GM23338 (cell line): Measurements from ENCODE around the gene RPL34. TPM values are rescaled to one million over a fixed set of nuclear protein-coding genes. Genes with fewer than 3 reads are reported as not detected.

Experiments
- ATAC-seq: fragments of 200-7000 bp; cut with Tn5 transposase; 3 replicates; pipeline ENCODE4 v1.9.1; 2020
- DNase-seq: peaks from one replicate; pipeline ENCODE4 v3.0.0-alpha.2; 2015; ENCODE audit warnings: low spot score
- H2AFZ ChIP-seq: fragments of 200-600 bp; sonication (generic); 2 replicates; pipeline ENCODE4 v1.8.0; 2016; ENCODE audit warnings: antibody characterized with exemption, mild to moderate bottlenecking, moderate library complexity
- H3F3A ChIP-seq: fragments of 200-600 bp; sonication (generic); replicated peaks from 2 replicates; pipeline ENCODE4 v1.8.0; 2017; ENCODE audit warnings: antibody characterized with exemption, mixed run types, low read depth
- H3K27ac ChIP-seq: fragments of 200-600 bp; sonication (generic); 2 replicates; pipeline ENCODE4 v1.6.1; 2016; ENCODE audit warnings: low read depth
- H3K27me3 ChIP-seq: fragments of 200-600 bp; sonication (generic); 2 replicates; pipeline ENCODE4 v1.8.0; 2016; ENCODE audit warnings: mild to moderate bottlenecking, mixed run types, moderate library complexity; ENCODE audit not compliant: insufficient read depth
- H3K36me3 ChIP-seq: fragments of 200-600 bp; sonication (generic); 2 replicates; pipeline ENCODE4 v1.8.0; 2016; ENCODE audit warnings: mild to moderate bottlenecking; ENCODE audit not compliant: insufficient read depth
- H3K4me1 ChIP-seq: fragments of 200-600 bp; sonication (generic); 2 replicates; pipeline ENCODE4 v1.8.0; 2016; ENCODE audit warnings: mild to moderate bottlenecking, moderate library complexity; ENCODE audit not compliant: insufficient read depth
- H3K4me2 ChIP-seq: fragments of 200-600 bp; sonication (generic); 2 replicates; pipeline ENCODE4 v1.7.1; 2017; ENCODE audit warnings: mixed run types
- H3K4me3 ChIP-seq: fragments of 200-600 bp; sonication (generic); 2 replicates; pipeline ENCODE4 v1.6.1; 2016; ENCODE audit warnings: mixed run types
- H3K79me2 ChIP-seq: fragments of 200-600 bp; sonication (generic); replicated peaks from 2 replicates; pipeline ENCODE4 v1.8.0; 2017; ENCODE audit warnings: mild to moderate bottlenecking; ENCODE audit not compliant: insufficient read depth
- H3K9me2 ChIP-seq: fragments of 200-600 bp; sonication (generic); 2 replicates; pipeline ENCODE4 v1.8.0; 2017; ENCODE audit not compliant: insufficient read depth
- H4K20me1 ChIP-seq: fragments of 200-600 bp; sonication (generic); replicated peaks from 2 replicates; pipeline ENCODE4 v1.8.0; 2017; ENCODE audit warnings: mild to moderate bottlenecking; ENCODE audit not compliant: insufficient read depth
- H3K27ac Mint-ChIP-seq: 2 replicates; pipeline ENCODE4 v1.8.0; 2020; ENCODE audit warnings: inconsistent platforms, mild to moderate bottlenecking, moderate library complexity, mixed read lengths
- H3K27me3 Mint-ChIP-seq: 3 replicates; pipeline ENCODE4 v1.8.0; 2022; ENCODE audit warnings: low read depth, mild to moderate bottlenecking, moderate library complexity, mixed read lengths, inconsistent platforms; ENCODE audit not compliant: insufficient read depth, poor library complexity
- H3K36me3 Mint-ChIP-seq: 3 replicates; pipeline ENCODE4 v1.8.0; 2021; ENCODE audit warnings: low read depth, mild to moderate bottlenecking, inconsistent platforms, moderate library complexity, mixed read lengths
- H3K4me1 Mint-ChIP-seq: 3 replicates; pipeline ENCODE4 v1.8.0; 2020; ENCODE audit warnings: mild to moderate bottlenecking, inconsistent platforms, mixed read lengths
- H3K4me3 Mint-ChIP-seq: 3 replicates; pipeline ENCODE4 v1.8.0; 2021; ENCODE audit warnings: moderate library complexity, mild to moderate bottlenecking, inconsistent platforms, mixed read lengths
- H3K9me3 Mint-ChIP-seq: 3 replicates; pipeline ENCODE4 v1.8.0; 2020; ENCODE audit warnings: moderate library complexity, mild to moderate bottlenecking, inconsistent platforms, mixed read lengths
- CTCF ChIP-seq, 2 experiments: fragments of 200-600 bp in 1 of 2; sonication (generic) in 1 of 2; conservative IDR thresholded peaks; 2 replicates each; pipeline versions ENCODE4 v1.5.1 to v1.6.1; 2016 to 2017; ENCODE audit warnings: antibody characterized with exemption in 2 of 2, low read depth in 2 of 2, mild to moderate bottlenecking in 2 of 2, moderate library complexity in 1 of 2
- EZH2phosphoT487 ChIP-seq: fragments of 200-600 bp; sonication (generic); IDR thresholded peaks from one replicate; pipeline ENCODE4 v1.8.1; 2018; ENCODE audit warnings: antibody characterized with exemption; ENCODE audit not compliant: unreplicated experiment
- POLR2AphosphoS5 ChIP-seq: IDR thresholded peaks from 2 replicates; pipeline ENCODE4 v1.6.1; 2016; ENCODE audit warnings: antibody characterized with exemption, low read depth
- REST ChIP-seq: IDR thresholded peaks from one replicate; pipeline ENCODE4 v1.6.1; 2018; ENCODE audit warnings: antibody characterized with exemption; ENCODE audit not compliant: unreplicated experiment
- STAT1 ChIP-seq: IDR thresholded peaks from one replicate; pipeline ENCODE4 v1.6.1; 2016; ENCODE audit warnings: antibody characterized with exemption; ENCODE audit not compliant: unreplicated experiment
- ZNF331 ChIP-seq: fragments of 250-450 bp; sonication (Bioruptor Pico); IDR thresholded peaks from 2 replicates; pipeline ENCODE4 v1.5.0; 2020; ENCODE audit warnings: low read depth, mild to moderate bottlenecking, moderate library complexity
- polyA plus RNA-seq: library from polyadenylated mRNA; unstranded; fragments of >200 nt; fragmentation: Nextera tagmentation; extraction: Ambion mirVana; gene quantifications from 2 replicates; pipeline ENCODE4 v1.2.1, GENCODE V29; 2016
- total RNA-seq: library from RNA; depleted of rRNA; stranded (reverse); fragments of >200 nt; shearing (Covaris generic); gene quantifications from 2 replicates; pipeline ENCODE4 v1.2.3, GENCODE V29; 2014

Gene RPL34
- total and polyA plus RNA-seq, 2 experiments from 2014 or later: 785 to 2,566 TPM

DNA sequence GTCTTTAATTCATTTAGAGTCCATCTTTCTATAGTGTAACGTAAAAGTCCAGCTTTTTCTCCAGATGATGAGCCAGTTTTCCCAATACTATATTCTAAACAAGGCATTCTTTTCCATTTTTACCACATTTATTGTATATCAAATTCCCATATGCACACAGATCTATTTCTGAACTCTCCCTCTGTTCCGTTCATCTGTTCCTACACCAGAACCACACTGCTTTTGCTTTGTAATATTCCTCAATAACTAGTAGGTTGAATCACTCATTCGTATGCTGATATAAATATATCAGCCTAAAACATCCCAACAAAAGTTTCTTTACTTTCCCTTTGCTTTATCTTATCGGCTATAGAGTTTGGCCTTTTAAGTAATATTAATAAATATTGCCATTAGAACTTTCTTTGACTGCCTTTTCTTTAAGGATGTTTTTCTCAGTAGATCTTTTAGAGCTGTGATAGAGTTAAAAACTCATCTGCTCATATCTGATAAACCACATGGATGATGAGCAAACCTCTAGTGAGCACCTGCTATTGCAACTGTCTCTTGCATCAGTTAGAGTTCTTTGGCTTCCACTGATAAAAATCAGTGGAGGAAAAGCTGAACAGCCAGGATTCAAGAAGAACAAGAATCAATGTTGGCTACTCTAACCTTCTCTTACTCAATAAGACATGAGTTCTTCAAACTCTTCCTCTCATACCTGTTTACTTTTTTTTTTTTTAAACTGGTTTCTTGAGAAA, 13.1 kb upstream of the RPL34 start:
- H3F3A ChIP-seq: no peaks in the 10 kb centered on the region
- H3K4me2 ChIP-seq: no peak overlapping the region
- no peaks in the 10 kb centered on the region for H3K36me3 ChIP-seq
- H4K20me1 ChIP-seq: no peaks in the 10 kb centered on the region
- no peak overlapping the region for H3K4me3 ChIP-seq
- peaks cover 7% of the 10 kb centered on the region; the same call in 1 of the 3 replicates for H3K9me3 Mint-ChIP-seq
- peaks cover 5% of the 10 kb centered on the region; the same call in 1 of the 2 replicates for H3K4me1 ChIP-seq
- H3K4me1 Mint-ChIP-seq: peaks cover 6% of the 10 kb centered on the region
- H3K36me3 Mint-ChIP-seq: no peaks in the 10 kb centered on the region; the same call in 2 of the 3 replicates
- no peak for DNase-seq
- no peak overlapping the region for H3K27ac ChIP-seq
- no peaks in the 10 kb centered on the region for H3K79me2 ChIP-seq
- no peaks in the 10 kb centered on the region for H3K27me3 ChIP-seq
- H3K9me2 ChIP-seq: 0 out of 2 replicates have a peak, but pooled peaks cover 4% of the 10 kb centered on the region
- H2AFZ ChIP-seq: no peak overlapping the region
- no peak overlapping the region for H3K4me3 Mint-ChIP-seq
- no peaks in the 10 kb centered on the region for H3K27me3 Mint-ChIP-seq
- TF ChIP-seq ZNF331: no peak
- no peak for TF ChIP-seq REST
- no peak for TF ChIP-seq EZH2phosphoT487
- TF ChIP-seq POLR2AphosphoS5: no peak
- no peak for ATAC-seq
- no peak overlapping the region for H3K27ac Mint-ChIP-seq

- Histone ChIP-seq H3K27ac (no peak overlapping the region), H3F3A (no peaks in the 10 kb centered on the region), H3K79me2 (no peaks in the 10 kb centered on the region), H3K27me3 (no peaks in the 10 kb centered on the region), H3K4me1 (peaks cover 5% of the 10 kb centered on the region; the same call in 1 of the 2 replicates), H4K20me1 (no peaks in the 10 kb centered on the region), H3K9me2 (0 out of 2 replicates have a peak, but pooled peaks cover 4% of the 10 kb centered on the region), H3K36me3 (no peaks in the 10 kb centered on the region), H3K4me2 (no peak overlapping the region), H2AFZ (no peak overlapping the region), H3K4me3 (no peak overlapping the region)
- DNase-seq: no peak
- Mint-ChIP-seq H3K27me3 (no peaks in the 10 kb centered on the region), H3K27ac (no peak overlapping the region), H3K9me3 (peaks cover 12% of the 10 kb centered on the region), H3K36me3 (peaks cover 6% of the 10 kb centered on the region; the same call in 2 of the 3 replicates), H3K4me1 (peaks cover 6% of the 10 kb centered on the region), H3K4me3 (no peak overlapping the region)
- TF ChIP-seq CTCF (conservative IDR thresholded peaks at IDR 0.05; ENCODE audit: low read depth in 2 of 2) (peak in 1 of 2 experiments; percentile 14; a peak in 1 of 4 replicates), STAT1 (no peak)
- ATAC-seq: no peak
These were observed 9.0 kb upstream of the RPL34 start for GRCh38 chr4:108611365-108611764.
